SK-N-DZ (cell line): ENCODE data around the gene UBXN4.
"Not testable (repeated sequence)": the region's sequence is repeated elsewhere in the genome, so short reads cannot be mapped to it uniquely, and the experiment has no call there.

Experiments used
- DNase-seq: peaks from one replicate; pipeline ENCODE4 v3.0.0-alpha.2; 2015; ENCODE audit warnings: low spot score

Gene UBXN4

DNA sequence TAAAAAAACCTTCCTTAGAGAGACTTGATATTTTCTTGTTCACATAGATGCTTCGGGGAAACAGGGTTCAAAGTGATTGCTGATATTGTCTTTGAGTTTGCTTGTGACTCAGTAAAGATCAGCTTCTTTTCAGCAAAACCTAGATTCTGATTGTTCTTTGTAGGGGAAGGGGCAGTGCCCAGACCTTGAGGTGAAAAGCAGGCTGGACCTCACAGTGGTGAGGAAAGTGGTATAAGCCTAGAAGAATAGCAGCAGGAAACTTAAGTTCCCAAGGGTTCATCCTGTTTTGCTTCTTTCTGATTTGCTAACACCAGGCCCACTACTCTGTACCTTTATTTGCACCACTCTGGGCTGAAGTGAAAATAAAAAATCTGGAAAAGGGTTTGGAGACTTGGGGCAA is 20.9 kb downstream of the UBXN4 start:
- DNase-seq = no peak

DNA sequence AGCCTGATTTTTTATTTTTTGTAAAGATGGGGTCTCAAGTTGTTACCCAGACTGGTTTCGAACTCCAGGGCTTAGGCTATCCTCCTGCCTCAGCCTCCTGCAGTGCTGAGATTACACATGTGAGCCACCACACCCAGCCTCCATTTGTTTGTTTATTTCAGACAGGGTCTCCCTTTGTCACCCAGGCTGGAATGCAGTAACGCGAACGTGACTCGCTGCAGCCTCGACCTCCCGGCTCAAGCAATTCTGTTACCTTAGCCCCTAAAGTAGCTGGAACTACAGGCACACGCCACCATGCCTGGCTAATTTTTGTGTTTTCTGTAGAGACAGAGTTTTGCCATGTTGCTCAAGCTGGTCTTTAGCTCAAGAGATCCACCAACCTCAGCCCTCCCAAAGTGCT is 27.2 kb downstream of the UBXN4 start:
- DNase-seq = no peak

DNA sequence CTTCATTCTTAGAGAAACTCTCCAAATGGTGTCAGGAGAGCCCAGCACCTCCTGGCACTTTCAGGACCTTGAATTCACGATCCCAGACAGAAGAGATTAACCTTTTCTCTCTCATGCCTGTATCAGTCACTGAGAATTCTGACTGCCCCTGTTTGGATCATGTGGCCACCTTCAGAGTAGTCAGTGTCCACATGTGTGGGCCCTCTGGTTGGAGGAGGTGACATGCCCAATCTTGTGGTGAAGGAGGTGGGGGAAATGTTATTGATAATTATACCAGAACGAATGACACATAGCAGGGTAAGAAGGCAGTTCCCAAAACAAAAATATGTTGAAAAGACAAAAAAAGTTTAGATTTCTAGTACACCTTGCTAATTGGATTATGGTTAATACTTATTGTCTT is 31.7 kb downstream of the UBXN4 start:
- no peak for DNase-seq

DNA sequence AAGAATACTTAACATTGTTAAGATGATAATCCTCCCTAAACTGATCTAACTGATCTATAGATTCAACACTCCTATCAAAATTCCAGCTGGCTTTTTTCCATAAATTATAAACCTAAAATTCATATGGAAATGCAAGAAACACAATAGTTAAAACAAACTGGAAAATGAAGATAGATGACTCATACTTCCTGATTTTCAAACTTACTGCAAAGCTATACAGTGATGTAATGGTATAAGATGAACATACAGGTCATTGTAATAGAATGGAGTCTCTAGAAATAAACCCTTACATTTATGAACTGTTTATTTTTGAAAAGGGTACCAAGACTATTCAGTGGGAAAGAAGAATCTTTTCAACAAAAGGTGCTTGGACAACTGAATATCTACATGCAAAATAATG is 32.3 kb downstream of the UBXN4 start:
- DNase-seq = no peak

DNA sequence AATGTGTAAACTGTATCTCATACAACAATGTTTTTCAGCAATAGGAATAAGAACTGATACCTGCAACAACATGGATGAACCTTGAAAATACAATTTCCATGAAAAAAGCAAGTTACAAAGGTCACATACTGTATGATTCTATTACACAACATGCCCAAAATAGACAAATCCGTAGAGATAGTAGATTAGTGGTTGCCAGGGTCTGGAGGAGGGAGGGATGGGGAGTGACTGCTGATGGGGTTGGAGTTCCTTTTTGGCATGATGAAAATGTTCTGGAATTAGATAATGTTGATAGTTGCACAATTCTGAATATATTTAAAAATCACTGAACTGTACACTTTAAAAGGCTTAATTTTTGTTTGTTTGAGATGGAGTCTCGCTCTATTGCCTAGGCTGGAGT is 33.8 kb downstream of the UBXN4 start:
- no peak for DNase-seq

DNA sequence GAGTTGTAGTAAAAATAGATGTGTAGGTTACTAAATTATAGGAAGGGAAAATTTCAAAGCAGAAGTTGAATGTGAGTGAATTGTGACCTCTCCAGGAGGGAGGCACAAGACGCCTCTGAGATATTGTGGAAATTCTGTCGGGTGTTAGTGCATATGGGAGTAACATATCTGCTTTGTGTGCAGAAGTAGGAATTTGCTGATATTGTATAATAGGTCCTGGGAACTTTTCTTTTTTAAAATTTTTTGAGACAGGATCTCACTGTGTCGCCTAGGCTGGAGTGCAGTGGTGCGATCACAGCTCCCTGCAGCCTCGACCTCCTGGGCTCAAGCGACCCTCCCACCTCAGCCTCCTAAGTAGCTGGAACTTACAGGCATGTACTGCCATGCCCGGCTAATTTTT is 34.7 kb downstream of the UBXN4 start:
- no peak for DNase-seq

DNA sequence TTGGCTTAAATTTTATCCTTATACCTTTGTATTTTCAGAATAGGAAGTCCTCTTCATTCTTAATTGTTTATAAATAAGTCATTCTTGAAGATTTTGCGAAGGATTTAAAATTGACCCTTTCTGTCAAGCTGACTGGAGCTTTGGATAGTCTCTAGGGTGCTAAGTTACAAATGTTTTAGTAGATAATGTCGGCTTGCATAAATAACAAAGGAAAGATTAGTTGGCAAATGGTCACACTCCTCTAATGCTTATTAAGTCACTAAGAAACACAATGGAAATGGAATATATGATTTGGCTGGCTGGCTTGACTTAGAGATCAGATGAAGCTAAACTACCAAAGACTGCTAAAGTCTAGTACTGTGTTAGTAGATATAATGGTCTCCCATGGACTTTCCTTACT is 40.6 kb downstream of the UBXN4 start:
- DNase-seq = no peak

DNA sequence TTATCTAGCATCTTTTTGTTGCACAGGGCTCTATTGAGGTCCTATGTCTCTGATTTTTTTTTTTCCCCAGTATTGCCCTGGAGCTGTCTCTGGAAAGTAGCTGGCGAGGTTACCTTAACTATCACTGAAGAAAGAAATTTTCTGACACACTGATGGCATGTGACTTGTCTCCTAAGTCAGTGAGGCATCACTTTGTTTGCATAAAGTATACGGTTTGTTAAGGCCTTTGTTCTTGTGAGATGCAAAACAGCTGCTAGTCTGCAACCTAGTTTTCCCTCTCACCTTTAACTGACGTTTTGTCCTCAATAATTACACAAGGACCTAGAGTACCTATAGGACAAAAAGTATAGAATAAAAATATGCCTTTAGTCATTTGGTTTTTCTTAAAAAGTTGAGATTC is 41.8 kb downstream of the UBXN4 start:
- no peak for DNase-seq

DNA sequence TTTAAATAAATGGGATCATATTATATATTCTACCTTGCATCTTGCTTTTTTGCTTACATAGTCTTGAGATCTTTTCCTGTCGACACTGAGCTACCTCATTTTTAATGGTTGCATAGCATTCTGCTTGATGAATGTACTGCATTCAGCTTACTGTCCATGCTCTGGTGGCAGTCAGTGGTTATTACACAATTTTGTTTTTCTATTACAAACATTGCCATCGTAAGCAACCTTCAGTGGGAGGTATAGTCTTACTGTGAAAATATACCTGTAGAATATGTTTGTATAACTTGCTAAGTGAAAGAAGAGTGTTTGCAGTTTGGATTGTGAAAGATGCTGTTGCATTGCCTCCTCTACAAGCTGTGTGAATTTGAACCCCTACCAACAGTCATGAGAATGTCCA is 43.4 kb downstream of the UBXN4 start:
- no peak for DNase-seq

DNA sequence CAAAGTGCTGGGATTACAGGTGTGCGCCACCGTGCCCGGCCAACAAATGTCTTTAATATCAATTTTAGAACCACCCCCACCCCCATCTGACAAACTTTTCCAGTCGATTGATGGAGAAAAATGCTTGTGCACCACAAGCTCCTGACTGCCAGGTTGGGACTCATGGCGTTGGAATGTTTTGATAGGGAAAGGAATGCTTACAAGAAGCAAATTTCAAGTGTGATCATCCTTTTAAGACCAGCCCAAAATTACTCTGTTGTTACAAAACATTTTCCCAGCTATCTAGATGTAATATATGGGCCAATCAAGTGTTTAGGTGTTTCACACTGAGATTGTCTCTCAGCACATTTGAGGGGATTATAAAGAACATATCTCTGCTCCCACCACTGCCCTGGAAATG is 45.2 kb downstream of the UBXN4 start:
- DNase-seq = no peak

DNA sequence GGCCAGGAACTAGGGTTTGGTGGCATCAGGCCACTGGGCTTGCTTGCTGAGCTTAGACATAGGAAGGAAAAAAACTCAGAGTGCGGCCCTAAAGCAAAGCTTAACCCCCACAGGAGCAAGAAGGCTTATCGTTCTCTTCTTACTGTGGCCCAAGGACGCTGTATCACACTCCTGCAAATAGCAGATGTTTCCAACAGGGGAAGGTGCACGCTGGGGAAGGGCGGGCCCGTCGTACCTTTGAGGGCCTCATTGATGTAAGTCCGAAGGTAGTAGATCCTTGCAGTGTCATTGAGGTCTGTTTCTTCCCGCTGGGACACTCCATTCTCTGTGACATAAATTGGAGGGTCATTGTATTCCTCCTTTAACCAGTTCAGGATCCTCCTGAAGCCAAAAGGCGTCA is 48.8 kb downstream of the UBXN4 start:
- DNase-seq = no peak

DNA sequence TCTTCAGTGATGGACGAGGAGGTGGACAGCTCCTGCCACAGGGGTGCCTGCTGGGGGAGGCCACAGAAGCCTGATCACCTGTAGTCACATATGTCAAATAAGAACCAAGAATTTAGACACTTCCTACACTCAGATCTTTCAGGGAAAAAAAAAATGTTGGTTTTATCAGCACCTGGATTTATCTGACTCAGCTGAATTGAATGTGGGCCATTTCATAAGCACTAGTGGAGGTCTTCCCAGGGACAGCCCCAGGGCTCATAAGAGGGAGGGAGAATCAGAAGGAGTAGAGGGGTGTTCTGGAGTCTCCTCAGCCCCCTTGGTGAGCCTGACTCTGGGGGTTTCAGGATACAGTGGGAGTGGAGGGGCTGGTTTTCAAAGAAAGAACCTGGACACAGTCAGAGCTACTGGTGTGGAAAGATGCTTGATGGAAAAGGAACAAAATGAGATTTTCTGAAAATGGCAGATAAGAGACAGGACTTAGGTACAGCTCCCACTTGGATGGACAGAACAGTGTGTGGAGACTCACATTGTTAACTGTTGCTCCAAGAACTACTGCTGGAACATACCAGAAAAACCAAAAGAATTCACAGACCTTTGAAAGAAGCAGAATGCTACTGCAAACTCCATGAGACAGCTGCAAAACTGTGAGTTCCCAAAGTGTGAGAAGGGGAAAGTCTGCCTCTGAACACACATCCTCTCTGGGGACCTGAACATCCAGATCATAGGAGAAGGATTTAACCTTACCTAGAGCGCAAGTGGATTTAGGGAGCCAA is 49.9 kb downstream of the UBXN4 start:
- DNase-seq = no peak

DNA sequence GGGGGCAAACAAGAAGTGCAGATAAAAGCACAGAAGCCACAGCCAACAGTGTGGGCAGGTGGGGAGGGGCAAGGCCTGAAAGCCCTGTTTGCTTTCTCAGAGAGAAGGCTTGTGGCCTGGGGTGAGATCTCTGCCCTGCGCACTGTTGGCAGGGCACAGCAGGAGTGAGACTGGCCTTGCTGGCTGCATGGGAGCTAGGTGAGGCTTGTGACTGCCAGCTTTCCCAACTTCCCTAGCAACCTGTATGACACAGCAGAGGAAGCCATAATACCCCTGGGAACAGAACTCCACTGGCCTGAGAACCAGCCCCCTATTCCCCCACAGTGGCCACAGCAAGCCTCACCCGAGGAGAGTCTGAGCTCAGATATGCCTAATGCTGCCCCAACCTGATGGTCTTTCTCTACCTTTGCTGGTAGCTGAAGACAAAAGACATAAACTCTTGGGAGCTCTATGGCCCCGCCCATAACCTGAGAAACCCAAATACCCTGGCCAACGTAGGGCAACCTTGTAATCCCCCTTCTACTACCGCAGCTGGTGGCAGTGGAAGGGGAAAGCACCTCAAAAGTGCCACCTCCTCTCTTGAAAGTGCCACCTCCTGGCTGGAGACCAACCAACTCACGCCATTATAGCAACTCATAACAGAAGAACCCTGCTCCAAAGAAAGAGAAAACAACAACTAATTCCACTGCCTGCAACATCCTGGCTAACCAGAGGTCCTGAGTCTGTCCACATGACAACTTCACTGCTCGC is 50.9 kb downstream of the UBXN4 start:
- no peak for DNase-seq

DNA sequence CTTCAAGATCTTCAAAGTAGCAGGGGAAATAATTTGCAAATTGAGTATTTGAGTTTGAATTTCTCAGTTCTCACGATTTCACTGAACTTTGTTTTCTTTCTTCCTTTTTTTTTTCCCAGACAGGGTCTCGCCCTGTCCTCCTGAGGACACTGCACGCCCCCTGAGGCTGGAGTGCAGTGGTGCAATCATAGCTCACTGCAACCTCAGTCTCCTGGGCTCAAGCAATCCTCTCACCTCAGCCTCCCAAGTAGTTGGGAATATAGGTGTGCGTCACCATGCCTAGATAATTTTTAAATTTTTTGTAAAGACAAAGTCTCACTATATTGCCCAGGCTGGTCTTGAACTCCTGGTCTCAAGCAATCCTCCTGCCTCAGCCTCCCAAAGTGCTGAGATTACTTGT is 54.0 kb downstream of the UBXN4 start:
- not testable (repeated sequence) for DNase-seq

DNA sequence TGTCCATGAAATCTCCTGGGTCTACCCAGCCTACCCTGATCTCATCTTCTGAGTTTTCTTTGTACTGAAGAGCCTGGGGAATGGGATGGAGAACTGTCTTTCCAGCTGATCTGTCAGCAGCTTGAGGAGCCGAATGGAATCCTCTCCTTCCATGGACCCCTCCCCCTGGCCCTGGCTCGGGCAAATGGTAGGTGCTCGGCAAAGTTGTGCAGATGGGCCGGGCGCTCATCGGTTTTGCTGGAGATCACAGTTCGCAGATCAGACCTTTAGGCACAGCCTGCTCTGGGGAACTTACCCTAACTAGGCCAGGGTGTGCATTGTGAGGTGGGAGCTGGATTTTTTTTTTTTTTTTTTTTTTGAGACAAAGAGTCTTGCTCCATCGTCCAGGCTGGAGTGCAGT is 55.0 kb downstream of the UBXN4 start:
- DNase-seq = no peak

DNA sequence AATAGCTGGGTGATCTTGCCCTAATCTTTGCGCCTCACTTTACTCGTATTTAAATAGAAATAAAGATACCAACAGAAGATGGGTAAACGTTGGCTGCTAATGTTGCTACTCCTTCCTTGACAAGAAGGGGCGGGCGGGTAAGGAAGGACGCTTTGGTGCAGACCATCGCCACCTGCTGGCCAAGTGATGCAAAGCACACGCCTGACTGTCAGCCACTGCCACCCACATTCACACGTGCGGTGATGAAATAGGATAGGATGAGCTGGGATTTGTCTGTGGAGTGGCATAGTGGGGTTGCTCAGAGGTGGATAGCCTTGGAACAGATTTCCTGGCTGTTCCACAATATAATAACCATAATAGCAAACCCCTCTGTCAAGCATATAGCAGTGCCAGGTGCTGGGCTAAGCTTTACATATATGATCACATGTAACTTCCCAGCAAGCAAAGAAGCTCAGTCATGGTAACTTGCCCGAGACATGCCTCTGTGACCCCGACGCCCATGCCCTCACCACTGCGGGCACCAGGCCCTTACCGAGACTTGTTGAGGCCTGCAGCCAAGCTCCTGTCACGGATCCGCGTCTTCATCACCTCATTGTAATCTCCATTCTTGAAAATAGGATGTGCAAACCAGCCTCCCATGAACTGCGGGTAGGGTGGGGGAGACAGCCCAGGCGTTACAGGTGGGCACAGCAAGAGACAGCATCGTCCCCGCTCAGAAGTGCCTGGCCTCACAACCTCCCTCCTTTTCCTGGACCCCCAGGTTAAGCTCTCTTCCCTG is 56.0 kb downstream of the UBXN4 start:
- peak; percentile 75 for DNase-seq

DNA sequence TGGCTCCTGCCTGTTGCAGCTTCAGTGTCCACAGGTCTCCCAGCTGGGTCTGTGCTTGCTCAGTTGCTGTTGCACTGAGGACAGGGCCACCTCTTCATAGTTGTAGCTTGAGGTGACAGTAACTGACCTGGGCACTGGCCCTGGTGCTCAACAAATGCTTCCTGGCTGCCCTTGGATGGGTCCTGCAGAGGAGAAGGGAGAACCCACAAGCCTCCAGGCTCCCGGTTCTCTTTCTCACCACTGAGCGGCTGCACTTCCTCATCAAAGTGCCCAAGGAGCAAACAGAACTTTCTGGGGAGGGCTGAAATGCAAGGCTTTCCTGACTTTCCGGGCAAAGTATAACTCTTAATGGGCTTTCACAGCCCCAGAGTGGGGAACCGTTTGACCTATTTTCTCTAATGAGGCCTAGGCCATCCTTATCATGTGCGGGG is 56.6 kb downstream of the UBXN4 start:
- no peak for DNase-seq

DNA sequence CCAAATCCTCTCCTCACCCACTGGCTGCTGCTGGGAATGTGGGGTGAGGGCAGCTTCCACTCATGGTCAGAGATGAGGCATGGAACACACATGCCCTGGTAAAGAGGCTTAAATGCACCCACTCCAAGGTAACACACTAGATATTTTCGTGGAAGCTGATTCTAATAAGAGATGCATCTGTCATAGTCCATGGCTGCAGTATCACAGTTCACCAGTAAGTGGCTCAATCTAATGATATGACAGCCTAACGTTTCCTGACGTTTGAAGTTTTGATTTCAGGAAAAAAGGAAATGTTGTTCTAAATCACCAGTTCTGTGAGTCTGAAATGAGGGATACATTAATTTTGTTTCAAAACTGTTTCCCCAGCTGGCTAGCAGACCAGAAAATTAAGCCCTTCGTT is 57.1 kb downstream of the UBXN4 start:
- DNase-seq = no peak

DNA sequence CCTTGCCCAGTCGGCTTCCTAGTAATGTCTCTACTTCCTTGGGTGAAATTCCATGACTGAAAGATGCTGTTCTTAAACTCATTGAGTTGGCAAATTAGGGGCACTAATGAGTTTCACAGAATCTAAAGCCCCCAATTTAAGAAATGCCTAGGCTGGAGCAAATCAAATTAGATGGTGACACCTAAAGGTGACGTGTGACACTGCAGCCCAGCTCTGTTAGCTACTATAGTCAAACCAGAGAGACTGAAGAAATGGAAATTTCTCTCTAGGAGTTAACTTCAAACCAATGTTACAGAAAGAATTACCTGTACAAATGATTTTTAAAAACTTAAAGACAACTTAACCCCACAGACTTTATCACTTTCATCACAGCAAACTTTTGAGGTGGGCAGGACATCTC is 58.1 kb downstream of the UBXN4 start:
- DNase-seq = no peak

DNA sequence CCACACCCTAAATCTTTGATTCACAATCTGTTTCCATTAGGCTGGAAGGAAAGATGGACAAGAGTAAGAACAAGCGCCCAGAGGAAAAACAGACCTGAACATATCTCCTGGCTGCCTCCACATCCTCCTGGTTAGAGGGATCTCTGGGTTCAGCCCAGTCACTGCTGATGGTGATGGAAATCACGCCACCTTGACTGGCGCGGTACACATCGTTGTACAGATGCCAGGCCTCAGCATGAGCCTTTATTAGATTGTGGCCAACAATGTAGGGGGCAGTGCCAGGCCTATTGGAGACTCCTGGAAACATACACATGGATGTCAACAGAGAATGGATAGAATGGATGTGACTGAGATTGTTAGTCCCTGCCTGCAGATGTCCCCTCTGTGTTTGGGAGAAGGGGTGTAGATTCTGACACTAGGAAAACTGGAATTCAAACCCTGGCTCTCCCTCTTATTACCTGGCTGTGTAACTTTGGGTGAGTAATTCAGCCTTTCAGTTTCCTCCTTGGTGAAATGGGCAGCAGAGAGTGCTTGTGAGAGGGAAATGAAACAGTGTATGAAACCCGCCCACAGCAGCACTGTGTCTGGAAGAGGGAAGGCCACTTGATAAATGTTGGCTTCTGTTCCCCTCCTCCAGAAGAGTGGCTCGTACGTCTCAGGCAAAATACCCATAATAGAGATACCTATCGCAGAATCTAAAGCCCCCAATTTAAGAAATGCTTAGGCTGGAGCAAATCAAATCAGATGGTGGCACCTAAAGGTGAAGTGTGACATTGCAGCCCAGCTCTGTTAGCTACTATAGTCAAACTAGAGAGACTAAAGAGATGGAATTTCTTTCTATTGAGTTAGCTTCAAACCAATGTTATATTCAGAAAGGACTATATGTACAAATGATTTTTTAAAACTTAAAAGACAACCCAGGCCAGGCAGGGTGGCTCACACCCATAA is 59.1 kb downstream of the UBXN4 start:
- no peak for DNase-seq

DNA sequence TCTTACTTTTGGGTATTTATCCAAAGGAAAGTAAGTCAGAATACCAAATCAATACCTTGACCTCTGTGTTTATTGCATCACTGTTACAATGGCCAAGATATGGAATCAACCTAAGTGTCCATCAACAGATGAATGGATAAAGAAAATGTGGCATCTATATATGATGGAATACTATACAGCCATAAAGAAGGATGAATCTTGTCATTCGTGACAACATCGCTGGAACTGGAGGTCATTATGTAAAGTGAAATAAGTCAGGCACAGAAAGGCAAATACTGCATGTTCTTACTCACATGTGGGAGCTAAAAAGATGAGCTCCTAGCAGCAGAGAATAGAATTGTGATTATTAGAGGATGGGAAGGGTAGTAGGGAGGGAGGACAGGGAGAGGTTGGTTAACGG is 60.7 kb downstream of the UBXN4 start:
- DNase-seq = no peak
